T-helper 1 cell treated with Interleukin-12 subunit alpha and Interleukin-12 subunit beta and Interleukin-4 antibody, amounts not matched to agents 30 μg/mL and 1 μg/mL, for 36 hours (primary cell): Measurements from ENCODE around the gene PLB1.

ENCODE experiments used
- H3K27ac Mint-ChIP-seq: one replicate; pipeline ENCODE4 v1.8.0; 2021; ENCODE audit warnings: mild to moderate bottlenecking, mixed read lengths
- H3K27me3 Mint-ChIP-seq: one replicate; pipeline ENCODE4 v1.8.0; 2021; ENCODE audit warnings: low read depth, mixed read lengths
- H3K36me3 Mint-ChIP-seq: one replicate; pipeline ENCODE4 v1.8.0; 2021; ENCODE audit warnings: low read depth, mixed read lengths
- H3K4me1 Mint-ChIP-seq: one replicate; pipeline ENCODE4 v1.8.0; 2021; ENCODE audit warnings: low read depth, mixed read lengths
- H3K4me3 Mint-ChIP-seq: one replicate; pipeline ENCODE4 v1.8.0; 2021; ENCODE audit warnings: mild to moderate bottlenecking, moderate library complexity, mixed read lengths
- H3K9me3 Mint-ChIP-seq: one replicate; pipeline ENCODE4 v1.8.0; 2021; ENCODE audit warnings: mixed read lengths

Gene PLB1

DNA sequence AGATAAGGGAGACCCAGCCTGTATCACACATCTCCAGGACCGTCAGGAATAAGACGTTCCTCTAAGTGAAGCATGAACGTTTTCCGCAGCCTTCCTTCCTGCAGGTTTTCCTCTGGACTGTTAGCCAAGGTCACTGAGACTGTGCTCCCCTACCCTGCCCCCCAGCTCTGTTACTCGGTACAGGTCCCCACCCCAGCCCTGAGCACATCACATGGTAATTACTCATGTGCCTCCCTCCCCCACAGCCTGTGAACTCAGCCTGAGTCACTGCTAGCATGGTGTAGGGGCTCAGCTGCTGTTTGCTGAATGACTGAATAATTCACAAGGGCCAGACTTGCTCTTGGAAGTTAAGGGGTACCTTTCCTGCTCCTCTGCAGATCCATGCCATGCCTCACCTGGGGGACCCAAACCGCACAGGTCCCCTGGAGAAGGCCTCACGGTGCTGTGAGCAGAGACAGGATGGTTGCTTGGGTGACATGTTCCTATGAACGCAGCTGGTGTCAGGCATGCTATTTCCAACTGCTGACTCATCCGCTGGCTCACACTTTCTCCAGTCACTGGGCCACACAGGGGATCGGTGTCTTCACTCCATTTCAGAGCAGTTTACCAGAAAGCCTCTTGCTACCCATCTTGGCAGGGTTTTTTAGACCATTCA is 88.2 kb downstream of the PLB1 start:
- no peak overlapping the region for H3K4me3 Mint-ChIP-seq
- no peaks in the 10 kb centered on the region for H3K27me3 Mint-ChIP-seq
- H3K9me3 Mint-ChIP-seq = no peaks in the 10 kb centered on the region
- peaks cover 6% of the 10 kb centered on the region for H3K36me3 Mint-ChIP-seq
- peaks cover 42% of the 10 kb centered on the region for H3K4me1 Mint-ChIP-seq
- H3K27ac Mint-ChIP-seq = peak overlapping the region; percentile 41

DNA sequence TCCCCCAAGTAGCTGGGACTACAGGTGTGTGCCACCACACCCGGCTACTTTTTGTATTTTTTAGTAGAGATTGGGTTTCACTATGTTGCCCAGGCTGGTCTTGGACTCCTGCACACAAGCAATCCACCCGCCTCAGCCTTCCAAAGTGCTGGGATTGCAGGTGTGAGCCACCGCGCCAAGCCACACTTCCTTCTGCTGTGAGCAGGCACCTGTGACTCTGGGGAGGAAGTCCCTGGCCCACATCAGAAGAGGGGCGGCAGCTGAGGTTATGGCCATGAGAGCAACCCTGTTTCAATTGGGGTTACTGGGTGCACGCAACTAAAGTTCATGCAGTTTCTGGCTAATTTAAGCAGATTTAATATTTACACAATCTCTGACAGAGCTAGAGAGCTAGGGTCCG is 91.0 kb downstream of the PLB1 start:
- Mint-ChIP-seq H3K4me1 (peaks cover 44% of the 10 kb centered on the region), H3K4me3 (peak overlapping the region; percentile 42), H3K27me3 (no peaks in the 10 kb centered on the region), H3K27ac (no peak overlapping the region), H3K36me3 (peaks cover 9% of the 10 kb centered on the region), H3K9me3 (no peaks in the 10 kb centered on the region)

DNA sequence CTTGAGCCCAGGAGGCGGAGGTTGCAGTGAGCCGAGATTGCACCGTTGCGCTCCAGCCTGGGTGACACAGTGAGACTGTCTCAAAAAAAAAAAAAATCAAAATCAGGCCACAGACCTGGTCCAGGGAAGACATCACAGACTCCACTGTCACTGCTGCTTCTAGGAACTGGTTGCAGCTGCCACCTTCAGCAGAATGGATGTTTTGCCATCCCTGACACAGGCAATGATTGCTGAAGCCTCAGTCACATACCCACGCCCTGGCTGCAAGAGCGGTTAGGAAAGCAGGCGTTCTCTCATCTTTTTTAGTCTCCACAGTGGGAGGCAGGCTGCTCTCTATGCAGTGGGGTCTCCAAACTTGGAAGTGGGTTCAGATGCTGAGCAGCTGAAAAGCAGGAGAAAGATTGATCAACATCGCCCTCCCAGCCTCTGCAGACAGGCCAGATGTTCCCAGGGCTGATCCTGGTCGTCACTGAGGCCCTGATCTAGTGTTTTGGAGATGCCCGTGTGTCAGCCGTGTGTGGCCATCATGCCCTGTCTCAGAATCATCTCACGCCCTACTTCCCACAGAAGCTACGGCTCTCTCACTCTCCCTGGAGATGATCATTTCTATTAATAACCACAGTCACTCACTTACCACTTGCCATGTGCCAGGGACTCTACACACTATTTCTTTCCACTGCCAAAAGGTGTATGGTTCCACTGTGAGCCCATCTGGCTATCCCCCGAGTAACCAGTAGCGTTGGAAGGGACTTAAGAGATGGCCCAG is 91.8 kb downstream of the PLB1 start:
- peak overlapping the region; percentile 52 for H3K27ac Mint-ChIP-seq
- H3K4me1 Mint-ChIP-seq = peaks cover 44% of the 10 kb centered on the region
- H3K4me3 Mint-ChIP-seq = peak overlapping the region; percentile 52
- H3K36me3 Mint-ChIP-seq = peaks cover 9% of the 10 kb centered on the region
- H3K9me3 Mint-ChIP-seq = no peaks in the 10 kb centered on the region
- H3K27me3 Mint-ChIP-seq = no peaks in the 10 kb centered on the region

DNA sequence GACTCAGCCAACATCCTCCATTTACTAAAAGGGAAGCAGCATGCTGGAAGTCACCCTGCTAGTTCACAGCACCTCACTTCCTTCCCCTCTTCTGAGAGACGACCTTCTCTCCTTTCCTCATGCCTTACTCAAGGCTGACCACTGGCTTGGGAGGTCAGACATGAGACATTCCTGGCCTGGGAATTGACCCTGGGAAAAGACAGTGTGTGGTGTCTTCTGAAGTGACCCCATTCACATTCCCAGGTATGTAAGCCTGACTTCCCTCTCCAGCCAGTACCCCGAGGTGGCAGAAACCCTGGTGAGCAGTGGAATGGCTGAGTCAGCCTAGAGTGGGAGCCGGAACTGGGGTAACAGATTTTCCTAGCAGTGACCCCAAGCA is 92.4 kb downstream of the PLB1 start:
- Mint-ChIP-seq H3K4me3 (peak overlapping the region; percentile 52), H3K9me3 (no peaks in the 10 kb centered on the region), H3K4me1 (peaks cover 44% of the 10 kb centered on the region), H3K36me3 (peaks cover 9% of the 10 kb centered on the region), H3K27me3 (no peaks in the 10 kb centered on the region), H3K27ac (peak overlapping the region; percentile 52)

- Mint-ChIP-seq H3K36me3 (peaks cover 9% of the 10 kb centered on the region), H3K4me3 (no peak overlapping the region), H3K27me3 (no peaks in the 10 kb centered on the region), H3K27ac (no peak overlapping the region), H3K9me3 (no peaks in the 10 kb centered on the region), H3K4me1 (peaks cover 41% of the 10 kb centered on the region)
Measured at GRCh38 chr2:28589746-28590463, 94.0 kb downstream of the PLB1 start.

DNA sequence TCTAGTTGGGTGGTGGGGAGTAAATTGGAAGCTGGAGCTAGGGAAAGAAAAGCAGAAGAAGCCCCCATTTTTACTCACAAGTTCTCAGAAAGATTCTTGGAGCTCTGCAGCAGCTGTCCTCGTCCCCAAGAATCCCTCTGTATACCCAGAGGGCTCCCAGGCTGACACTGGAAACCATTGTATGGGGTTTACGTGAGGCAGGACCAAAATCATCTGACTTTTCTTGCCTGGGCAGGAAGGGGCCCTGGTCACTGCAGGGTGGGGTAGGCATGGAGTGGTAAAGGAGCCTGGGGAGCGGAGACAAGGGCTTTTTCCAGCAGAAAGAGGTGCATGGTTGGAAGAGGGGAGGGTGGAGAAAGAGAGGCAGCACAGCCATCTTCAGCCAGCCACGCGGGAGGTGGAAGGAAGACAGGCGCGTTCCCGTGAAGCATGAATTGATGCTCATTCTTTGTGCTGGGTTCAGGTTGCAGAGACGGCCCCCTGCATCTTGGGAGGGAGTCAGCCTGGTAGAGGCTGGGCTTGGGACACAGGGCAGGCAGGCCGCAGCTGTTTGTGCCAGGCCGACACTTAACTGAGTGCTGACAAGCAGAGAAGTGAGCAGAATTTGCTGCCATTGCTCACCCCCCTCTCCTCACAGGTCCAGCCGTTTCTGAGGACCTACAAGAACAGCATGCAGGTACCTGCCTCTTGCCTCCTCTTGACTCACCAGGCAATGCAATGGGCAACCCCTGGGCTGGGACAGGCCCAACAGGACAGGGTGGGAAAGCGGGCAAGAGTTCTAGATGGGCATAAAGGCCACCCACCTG is 94.8 kb downstream of the PLB1 start:
- Mint-ChIP-seq H3K27me3 (no peaks in the 10 kb centered on the region), H3K36me3 (peaks cover 9% of the 10 kb centered on the region), H3K9me3 (no peaks in the 10 kb centered on the region), H3K27ac (no peak overlapping the region), H3K4me1 (peaks cover 41% of the 10 kb centered on the region), H3K4me3 (no peak overlapping the region)

GRCh38 chr2:28591711-28592335 is 96.0 kb downstream of the PLB1 start:
- Mint-ChIP-seq H3K9me3 (no peaks in the 10 kb centered on the region), H3K27me3 (no peaks in the 10 kb centered on the region)

GRCh38 chr2:28592481-28592880 is 96.6 kb downstream of the PLB1 start:
- Mint-ChIP-seq H3K4me3 (no peak overlapping the region), H3K36me3 (peaks cover 12% of the 10 kb centered on the region), H3K9me3 (no peaks in the 10 kb centered on the region), H3K27ac (peak overlapping the region; percentile 17), H3K27me3 (no peaks in the 10 kb centered on the region), H3K4me1 (peaks cover 28% of the 10 kb centered on the region)

More at GRCh38 chr2:28591711-28592335, 96.0 kb downstream of the PLB1 start:
- Mint-ChIP-seq H3K4me3 (no peak overlapping the region), H3K27ac (no peak overlapping the region), H3K36me3 (peaks cover 12% of the 10 kb centered on the region), H3K4me1 (peaks cover 34% of the 10 kb centered on the region)

DNA sequence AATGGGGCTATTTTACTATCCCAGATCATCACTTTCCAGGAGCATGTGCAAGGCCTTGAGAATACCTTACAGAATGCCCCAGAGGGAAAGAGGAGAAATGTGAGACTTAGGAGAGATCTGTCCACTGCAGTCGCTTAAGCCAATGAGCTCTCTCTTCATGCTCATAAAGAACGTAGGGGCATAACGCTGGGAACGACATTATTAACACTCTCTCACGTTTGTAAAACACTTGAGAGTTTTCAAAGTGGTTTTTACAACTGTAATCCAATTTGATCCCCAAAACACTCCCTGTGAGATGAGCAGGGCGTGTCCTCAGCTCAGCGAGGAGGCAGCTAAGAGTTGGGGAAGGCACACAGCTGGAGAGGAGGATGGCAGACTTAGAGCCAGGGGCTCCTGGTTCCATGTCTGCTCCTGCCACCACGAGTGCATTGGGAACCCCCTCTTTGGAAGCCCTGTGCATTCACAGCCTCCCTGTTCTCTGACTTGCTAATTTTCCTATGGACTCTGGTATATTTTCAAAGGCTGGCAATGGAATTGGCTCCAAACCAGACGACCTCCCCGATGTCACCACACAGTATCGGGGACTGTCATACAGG is 97.4 kb downstream of the PLB1 start:
- Mint-ChIP-seq H3K27ac (no peak overlapping the region), H3K4me1 (peaks cover 20% of the 10 kb centered on the region), H3K27me3 (no peaks in the 10 kb centered on the region), H3K36me3 (peaks cover 8% of the 10 kb centered on the region), H3K9me3 (no peaks in the 10 kb centered on the region), H3K4me3 (no peak overlapping the region)

DNA sequence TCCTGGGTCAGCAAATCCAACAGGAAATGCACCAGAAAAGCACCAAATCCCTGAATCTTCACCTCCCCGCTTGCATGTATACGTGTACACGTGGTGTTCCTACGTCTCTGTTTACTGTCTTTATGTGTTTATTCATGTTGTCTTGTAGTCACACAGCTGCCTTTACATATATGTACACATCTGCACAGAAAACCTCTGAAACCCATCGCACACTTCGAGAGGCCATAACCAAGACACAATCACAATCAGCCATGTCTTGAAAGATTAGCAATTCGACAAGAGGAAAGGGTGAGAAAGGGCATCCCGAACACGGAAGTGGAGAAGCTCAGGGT is 98.1 kb downstream of the PLB1 start:
- Mint-ChIP-seq H3K9me3 (no peaks in the 10 kb centered on the region), H3K27ac (peak overlapping the region; percentile 82), H3K27me3 (no peaks in the 10 kb centered on the region), H3K4me3 (no peak overlapping the region), H3K4me1 (peaks cover 17% of the 10 kb centered on the region), H3K36me3 (peaks cover 8% of the 10 kb centered on the region)

- Mint-ChIP-seq H3K4me3 (peak overlapping the region; percentile 21), H3K27me3 (no peaks in the 10 kb centered on the region), H3K9me3 (no peaks in the 10 kb centered on the region), H3K36me3 (peaks cover 8% of the 10 kb centered on the region), H3K27ac (peak overlapping the region; percentile 82), H3K4me1 (peaks cover 17% of the 10 kb centered on the region)
Measured at GRCh38 chr2:28594332-28595108, 98.7 kb downstream of the PLB1 start.

GRCh38 chr2:28595323-28595722 is 99.5 kb downstream of the PLB1 start:
- peaks cover 7% of the 10 kb centered on the region for H3K36me3 Mint-ChIP-seq
- H3K27me3 Mint-ChIP-seq = no peaks in the 10 kb centered on the region
- H3K9me3 Mint-ChIP-seq = no peaks in the 10 kb centered on the region
- no peak overlapping the region for H3K4me3 Mint-ChIP-seq
- H3K27ac Mint-ChIP-seq = no peak overlapping the region
- H3K4me1 Mint-ChIP-seq = peaks cover 17% of the 10 kb centered on the region

DNA sequence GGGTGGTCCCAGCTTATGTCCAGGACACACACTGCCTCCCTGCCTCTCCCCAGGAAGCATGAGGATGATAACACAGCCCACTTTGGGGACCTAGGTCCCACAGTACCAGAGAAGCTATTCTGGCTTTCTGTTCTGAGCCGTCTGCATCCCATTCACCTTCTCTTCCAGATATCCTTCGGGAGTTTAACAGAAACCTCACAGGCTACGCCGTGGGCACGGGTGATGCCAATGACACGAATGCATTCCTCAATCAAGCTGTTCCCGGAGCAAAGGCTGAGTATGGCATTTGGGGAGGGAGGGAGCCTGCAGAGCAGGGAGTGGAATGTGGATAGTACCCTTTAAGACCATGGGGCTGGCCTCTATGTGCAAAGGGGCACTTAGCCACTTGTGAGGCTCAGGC is 102.6 kb downstream of the PLB1 start:
- no peak overlapping the region for H3K27ac Mint-ChIP-seq
- H3K4me3 Mint-ChIP-seq = no peak overlapping the region
- peaks cover 9% of the 10 kb centered on the region for H3K36me3 Mint-ChIP-seq
- H3K4me1 Mint-ChIP-seq = peaks cover 19% of the 10 kb centered on the region
- H3K9me3 Mint-ChIP-seq = no peaks in the 10 kb centered on the region
- no peaks in the 10 kb centered on the region for H3K27me3 Mint-ChIP-seq
